SHP77 (cell line): ENCODE results near the gene WTAP.
"Not testable (repeated sequence)": the region's sequence is repeated elsewhere in the genome, so short reads cannot be mapped to it uniquely, and the experiment has no call there.

ENCODE experiments used
- DNase-seq, 2 experiments: peaks; one replicate each; lab custom pipeline; 2025; lab: John Stamatoyannopoulos, UW

WTAP gene

DNA sequence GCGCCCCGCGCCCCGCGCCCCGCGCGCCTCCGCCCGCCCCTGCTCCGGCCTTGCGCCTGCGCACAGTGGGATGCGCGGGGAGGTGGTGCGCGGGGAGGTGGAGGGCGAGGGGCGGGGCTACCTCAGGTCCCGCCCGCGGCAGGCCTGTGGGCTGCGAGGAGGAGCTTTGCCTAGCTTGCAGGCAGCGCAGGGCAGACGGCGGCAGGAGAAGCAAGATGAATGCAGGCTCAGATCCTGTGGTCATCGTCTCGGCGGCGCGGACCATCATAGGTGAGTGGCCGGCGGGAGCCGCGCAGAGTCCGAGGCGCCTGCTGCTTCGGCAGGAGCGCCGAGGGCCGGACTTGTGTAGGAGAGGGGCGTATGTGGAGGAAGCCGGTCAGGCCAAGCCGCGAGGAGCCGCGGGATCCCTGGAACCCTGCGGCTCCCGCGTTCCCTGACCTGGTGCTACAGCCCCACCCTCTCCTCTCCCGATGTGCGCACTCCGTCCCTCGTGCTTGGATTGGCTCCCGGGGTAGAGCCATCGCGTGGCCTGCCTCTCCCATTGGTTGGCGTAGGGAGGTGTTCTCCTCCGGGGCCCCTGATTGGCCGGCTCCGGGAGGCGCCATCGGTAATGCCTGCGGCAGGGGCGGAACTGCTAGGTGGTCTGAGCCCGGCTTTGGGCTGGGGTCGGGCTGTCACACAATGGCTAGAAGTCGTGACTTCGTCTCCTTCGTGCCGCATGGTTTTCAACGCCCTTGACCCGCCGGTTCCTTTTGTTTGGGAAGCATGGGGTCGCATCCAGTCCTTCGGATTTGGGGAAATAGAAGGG lies 34.8 kb downstream of the WTAP start, which contains the start of gene ACAT2:
TSS of gene ACAT2 (plus strand) at position 173 of the 808 bp plus-strand sequence. CDS start at position 216, 43 bp downstream.
- DNase-seq, result peak; percentile 95 to 98

DNA sequence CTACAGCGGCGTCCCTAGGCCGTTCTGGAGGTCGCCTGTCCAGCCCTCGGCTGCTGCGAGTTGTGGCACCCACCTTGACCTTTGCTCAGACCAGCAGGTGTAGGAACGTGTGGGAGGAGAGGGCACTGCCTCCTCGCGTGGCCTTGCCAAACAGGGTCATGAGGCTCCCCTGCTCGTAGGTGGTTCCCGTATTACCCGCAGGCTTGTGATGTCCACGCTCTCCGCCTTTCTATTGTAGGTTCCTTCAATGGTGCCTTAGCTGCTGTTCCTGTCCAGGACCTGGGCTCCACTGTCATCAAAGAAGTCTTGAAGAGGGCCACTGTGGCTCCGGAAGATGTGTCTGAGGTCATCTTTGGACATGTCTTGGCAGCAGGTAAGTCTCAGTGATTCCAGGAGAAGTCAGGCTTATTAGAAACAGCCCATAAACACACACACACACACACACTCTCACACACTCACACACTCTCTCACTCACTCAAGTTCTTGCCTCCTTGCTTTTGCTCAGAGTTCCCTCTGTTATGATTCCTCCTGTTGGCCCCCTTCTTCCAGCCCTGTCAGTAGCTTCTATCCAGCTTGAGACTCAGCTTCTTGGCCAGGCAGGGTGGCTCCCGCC lies 35.5 kb downstream of the WTAP start:
- DNase-seq, result no peak

DNA sequence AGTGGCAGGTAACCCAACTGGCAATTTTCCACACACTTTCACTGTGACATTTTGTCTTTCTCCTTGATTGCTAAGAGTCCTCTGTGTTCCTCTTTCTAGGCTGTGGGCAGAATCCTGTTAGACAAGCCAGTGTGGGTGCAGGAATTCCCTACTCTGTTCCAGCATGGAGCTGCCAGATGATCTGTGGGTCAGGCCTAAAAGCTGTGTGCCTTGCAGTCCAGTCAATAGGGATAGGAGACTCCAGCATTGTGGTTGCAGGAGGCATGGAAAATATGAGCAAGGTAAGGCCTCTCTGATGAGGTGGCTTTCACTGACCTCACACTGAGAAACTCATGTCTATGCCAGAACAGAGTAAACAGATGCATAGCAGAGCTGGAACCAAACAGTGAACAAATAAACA lies 39.6 kb downstream of the WTAP start:
- DNase-seq, result no peak

DNA sequence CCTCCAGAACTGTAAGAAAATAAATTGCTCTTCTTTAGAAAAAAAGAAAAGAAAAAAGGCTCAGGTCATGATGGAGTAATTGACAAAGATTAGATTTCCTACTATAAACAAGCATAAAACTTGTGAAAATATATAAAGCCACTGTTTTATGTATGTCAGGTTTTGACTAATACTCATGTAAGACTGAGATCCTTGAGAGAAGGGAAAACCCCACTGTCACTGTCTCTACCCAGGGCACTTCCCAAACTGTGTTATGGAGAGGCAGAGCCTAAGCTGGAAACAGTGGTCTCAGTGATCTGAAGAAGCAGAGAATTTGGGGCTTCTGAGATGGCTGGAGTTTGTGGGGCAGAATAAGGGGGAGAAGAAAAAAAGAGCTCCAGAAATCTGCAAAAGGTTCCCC lies 42.2 kb downstream of the WTAP start:
- DNase-seq, result no peak

DNA sequence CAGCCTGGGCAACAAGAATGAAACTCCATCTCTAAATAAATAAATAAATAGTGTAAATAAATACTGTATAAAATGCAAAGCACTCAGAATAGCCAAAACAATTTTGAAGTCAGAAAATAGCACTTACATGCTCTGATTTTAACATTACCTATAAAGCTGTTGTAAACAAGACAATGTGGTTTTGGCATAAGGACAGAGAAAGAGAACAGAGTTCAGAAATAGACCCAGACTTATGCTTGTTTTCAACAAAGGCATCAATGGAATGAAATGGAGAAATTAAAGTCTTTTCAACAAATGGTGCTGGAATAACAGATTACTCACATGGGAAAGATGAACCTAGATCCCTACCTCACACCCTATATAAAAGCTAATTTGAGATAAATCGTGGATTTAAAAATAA lies 44.9 kb downstream of the WTAP start:
- DNase-seq, result no peak

DNA sequence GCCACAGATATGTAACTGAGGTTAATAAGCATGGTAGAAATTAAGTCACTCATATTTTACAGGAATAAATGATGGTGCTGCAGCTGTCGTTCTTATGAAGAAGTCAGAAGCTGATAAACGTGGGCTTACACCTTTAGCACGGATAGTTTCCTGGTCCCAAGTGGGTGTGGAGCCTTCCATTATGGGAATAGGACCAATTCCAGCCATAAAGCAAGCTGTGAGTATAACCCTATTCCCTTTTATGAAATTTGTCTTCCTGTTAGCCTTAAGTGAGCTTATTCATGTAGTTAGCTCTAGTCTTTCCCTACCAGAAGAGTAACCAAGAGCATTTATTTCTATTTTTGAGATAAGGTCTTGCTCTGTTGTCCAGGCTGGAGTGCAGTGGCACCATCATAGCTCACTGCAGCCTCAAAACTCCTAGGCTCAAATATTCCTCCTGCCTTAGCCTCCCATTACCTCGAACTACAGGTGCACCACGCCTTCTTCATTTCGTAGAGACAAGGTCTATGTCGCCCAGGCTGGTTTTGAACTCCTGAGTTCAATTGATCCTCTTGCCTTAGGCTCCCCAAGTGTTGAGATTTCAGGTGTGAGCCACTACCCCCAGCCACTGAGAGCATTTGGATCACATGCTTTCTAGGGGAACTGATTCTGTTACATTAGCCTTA lies 50.1 kb downstream of the WTAP start:
- DNase-seq, result no peak

DNA sequence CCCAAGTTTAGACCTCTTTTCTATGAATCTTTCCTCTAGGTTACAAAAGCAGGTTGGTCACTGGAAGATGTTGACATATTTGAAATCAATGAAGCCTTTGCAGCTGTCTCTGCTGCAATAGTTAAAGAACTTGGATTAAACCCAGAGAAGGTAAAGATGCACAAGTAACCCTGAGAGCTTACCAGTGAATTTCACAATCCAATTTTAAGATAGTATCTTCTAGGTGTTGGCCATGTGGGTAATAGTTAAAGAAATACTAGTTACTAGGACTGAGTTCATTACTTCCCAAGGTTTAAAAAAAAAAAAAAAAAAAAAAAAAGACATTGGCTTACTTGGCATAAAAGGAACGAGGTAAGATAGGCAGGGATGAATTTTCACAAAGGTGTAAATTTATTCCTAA lies 50.8 kb downstream of the WTAP start:
- no peak for DNase-seq

DNA sequence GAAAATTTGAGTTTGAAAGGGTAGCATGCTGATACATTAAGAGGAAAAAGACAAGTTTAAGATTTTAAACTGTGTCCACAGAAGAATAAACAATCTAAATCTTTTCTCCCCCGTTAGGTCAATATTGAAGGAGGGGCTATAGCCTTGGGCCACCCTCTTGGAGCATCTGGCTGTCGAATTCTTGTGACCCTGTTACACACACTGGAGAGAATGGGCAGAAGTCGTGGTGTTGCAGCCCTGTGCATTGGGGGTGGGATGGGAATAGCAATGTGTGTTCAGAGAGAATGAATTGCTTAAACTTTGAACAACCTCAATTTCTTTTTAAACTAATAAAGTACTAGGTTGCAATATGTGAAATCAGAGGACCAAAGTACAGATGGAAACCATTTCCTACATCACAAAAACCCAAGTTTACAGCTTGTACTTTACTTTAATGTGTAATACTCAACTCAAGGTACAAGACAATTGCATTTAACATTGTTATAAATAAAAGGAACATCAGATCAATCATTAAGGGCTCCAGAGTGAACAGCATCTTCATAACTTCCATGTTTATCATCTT lies 51.3 kb downstream of the WTAP start:
- no peak for DNase-seq

DNA sequence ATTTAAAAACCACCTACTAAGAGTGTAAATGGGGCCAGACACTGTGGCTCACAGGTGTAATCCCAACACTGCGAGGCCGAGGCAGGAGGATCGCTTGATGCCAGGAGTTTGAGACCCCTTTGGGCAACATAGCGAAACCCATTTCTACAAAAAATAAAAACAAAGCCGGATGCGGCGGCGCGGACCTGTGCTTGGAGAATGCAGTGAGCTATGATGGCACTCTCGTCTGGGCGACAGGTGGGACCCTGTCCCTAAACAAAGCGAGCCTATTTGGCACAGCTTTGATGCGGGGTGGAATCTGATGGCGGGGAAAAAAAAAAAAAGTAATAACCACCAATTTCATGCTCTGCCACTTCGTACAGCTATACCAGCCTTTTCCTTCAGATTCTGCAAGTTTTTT lies 61.0 kb downstream of the WTAP start:
- no peak for DNase-seq

DNA sequence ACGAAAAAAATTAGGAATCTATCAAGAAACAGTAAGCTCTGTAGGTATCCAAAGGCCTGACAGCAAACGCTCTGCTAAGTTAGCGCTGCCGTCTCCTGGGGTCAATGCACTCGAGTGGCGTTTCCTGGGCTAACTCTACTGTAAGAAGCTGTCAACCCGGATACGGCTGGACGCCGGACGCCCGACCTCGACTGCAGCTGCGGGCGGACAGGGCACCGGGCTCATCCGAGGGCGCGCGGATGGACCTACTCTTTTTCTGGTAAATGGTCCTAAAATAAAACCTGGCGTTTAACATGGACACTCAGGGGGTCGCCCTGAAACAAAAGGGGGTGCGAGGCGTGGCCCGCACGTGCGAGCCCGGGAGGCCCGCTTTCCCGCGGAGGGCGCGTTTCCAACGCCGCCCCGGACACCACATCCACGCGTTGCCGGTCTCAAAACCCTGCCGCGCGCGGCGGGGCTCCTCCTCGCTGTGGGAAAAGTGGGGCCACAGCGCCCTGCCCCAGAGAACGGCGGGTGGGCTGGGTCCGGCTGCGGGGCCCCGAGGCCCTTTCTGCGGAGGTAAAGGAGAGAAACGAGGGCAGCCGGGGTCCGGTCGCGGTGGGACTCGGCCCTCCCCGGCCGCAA lies 61.6 kb downstream of the WTAP start:
- DNase-seq, result peak in 1 of 2 experiments; percentile 8

DNA sequence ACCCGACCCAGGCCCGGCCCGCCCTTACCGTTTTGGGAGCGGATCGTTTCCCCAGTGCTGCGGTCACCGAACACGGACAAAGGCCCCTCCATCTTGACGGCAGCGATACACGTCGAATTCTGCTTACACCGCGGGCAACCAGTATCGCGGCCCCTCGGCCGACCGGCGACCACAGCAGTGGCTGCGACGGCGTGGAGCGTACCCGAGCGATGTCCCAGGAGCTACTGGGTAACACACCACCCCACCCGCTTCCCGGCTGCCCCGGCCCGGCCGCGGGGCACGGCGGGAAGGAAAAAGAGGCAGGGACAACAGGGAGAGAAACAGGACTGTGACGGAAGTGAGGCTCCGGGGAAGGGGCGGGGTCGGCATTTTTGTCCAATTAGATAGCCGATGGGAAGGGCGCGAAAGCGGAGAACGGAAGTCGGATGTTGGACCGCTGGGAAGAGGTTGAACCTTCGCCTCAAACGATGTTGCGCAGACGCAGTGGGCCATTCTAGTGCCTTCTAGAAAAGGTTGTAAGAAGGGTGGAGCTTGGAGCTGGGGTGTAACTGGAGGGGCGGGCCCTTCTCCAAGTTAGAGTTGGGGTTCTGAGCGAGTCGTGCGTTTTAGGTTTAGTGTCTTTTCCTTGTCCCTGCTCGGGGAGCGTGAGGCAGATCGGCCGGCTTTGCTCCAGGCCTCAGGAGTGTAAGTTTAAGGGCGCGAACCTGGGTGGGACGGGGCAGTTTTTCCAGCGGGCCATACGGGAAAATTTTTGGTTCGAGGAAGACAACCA lies 62.3 kb downstream of the WTAP start, which contains the start of gene TCP1:
TSS of gene TCP1 (minus strand) at position 226 of the 772 bp plus-strand sequence. CDS start at position 92, 134 bp downstream.
- DNase-seq, result peak; percentile 98 to 99

DNA sequence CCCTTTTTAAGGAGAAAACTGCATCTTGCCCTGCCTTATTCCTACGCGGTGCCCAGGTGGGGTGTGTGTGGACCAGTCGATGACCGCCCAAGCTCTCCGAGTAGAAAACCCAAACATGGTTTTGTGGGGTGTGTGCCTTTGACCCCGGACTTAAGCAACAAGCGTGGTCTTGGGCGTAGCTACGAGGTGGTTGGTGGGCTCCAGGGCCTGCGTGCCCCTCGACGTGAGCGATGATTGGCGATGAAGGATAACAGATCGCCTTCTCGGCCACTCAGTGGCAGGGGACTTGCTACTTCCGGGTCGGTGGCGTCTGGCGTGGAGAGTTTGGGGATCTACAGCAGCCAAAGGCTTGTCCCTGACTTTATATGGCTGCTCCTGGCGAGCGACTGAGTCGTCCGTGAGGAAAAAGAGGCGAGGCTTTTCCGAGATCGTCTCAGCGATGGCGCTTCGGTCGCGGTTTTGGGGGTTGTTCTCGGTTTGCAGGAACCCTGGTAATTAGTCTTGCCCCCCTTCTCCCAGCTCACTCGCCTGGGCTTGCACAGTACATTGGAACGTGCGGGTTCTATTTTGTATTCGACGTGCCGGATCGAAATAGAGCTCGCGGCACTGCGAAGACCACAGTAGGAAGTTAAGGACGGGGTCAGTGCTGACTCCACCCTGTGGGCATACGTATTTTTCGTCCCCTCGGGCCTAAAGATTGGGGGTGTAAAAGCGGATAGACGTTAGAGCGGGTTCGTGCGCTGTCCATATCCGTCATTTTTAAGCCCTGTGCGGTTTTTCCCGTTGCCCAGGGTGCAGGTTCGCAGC lies 63.0 kb downstream of the WTAP start, which contains the start of gene MRPL18:
TSS of gene MRPL18 (plus strand) at position 319 of the 807 bp plus-strand sequence. CDS start at position 440, 121 bp downstream.
- DNase-seq, result peak; percentile 97

DNA sequence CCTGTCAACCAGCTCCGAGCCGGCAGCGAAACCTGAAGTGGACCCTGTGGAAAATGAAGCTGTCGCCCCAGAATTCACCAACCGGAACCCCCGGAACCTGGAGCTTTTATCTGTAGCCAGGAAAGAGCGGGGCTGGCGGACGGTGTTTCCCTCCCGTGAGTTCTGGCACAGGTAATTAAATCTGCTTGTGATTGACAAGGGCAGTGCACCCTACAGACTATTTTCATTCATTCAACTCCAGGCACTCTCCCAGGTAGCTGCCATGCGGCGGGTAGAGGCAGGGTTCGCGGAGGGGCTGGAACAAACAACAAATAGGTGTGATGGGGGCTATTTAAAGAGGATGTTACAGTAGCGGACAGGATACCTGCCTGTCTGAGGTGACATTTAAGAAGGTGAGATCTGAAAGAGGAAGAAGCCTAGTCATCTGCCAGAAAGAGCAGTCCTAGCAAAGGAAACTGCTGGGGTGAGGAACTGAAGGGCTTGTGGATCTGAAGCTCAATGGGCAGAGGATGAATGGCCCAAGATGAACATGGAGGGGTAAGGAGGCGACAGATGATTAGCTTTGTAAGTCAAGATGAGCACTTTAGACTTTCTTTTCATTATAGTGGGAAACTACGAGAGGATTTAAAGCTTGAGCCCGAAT lies 63.8 kb downstream of the WTAP start:
- no peak for DNase-seq

DNA sequence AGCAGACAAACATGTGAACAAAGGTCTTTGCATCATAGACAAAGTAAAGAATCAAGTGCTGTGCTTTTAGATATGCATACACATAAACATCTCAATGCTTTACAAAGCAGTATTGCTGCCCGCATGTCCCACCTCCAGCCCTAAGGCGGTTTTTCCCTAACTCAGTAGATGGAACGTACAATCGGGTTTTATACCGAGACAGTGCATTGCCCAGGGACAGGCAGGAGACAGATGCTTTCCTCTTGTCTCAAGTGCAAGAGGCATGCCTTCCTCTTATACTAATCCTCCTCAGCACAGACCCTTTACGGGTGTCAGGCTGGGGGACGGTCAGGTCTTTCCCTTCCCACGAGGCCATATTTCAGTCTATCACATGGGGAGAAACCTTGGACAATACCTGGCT lies 67.7 kb downstream of the WTAP start:
- DNase-seq, result not testable (repeated sequence)

DNA sequence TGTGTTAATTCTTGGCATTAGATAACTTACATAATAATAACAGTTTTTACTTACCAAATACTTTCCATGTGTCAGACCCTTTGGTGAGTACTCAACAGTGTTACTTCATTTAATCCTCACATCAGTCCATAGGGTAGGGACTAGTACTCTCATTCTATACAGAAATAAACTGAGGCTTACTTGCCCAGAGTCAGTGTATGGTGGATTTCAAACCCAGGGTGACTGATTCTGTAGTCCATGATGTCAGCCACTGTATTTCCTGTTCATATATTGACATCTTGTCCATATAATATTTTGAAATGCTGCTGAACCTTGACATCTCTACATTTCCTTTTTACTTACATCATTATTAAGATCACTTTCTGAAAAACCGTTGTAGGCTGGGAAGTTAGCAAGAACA lies 70.2 kb downstream of the WTAP start:
- DNase-seq, result no peak

DNA sequence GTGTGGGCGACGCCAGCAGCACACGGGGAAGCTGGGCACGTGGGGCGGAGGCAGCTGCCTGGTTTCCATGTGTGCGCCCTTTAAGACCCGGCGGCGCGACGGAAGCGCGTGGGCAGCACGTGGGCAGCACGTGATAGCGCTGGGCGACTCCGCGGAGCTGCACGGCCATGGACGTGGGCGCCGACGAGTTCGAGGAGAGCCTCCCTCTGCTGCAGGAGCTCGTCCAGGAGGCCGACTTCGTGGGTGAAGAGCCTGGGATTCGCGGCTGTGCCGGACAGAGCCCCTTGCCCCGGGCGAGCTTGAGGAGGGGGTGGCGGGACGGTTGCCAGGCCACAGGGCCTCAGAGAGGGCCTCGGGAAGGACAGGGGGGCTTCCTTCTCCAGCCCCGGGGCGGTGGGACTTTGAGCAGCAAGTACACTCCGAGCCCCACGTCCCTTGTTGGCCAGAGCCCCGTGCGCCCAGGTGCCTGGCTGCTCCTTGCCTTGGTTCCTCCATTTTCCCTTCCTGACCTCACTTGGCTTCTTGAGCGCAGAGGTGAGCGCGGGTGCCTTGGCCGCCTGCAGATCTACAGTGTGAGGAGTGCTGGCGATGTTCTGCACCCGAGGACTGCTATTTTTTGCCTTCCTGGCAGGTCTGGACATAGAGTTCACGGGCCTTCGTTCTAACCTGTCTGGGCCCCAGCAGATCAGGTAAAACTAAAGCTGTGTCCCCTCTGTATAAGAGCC lies 73.0 kb downstream of the WTAP start, which contains the start of gene PNLDC1:
TSS of gene PNLDC1 (plus strand) at position 136 of the 725 bp plus-strand sequence. CDS start at position 168, 32 bp downstream.
- no peak for DNase-seq

DNA sequence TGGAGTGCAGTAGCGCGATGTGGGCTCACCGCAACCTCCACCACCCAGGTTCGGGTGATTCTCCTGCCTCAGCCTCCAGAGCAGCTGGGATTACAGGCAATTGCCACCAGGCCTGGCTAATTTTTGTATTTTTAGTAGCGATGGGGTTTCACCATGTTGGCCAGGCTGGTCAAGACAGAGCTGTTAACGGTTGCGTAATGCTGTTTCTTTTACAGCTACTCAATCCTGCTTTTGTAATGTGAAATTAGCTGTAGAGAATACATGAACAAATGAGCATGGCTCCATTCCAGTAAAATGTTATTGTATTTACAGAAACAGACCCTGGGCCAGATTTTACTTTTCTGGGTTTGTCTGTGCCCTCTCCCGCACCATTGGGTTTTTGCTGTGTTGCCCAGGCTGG lies 74.6 kb downstream of the WTAP start:
- no peak for DNase-seq

DNA sequence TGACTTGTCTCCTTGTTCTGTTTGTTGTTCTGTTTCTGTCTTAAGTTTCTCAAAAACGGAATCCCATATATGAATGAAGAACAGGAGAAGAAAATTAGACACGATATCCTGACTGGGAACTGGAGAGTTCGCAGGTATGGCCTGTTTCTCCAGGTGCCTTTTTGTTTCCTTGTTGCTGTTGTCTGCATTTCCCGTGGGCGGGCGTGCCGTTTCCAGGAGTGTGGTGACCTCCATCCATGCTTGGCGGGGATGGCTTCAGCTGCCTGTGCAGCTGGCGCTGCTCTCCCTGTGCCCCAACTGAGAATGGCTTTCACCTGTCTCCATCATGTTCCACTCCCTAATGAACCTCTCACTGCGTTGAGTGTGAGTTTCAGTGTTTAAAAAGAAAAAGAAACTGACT lies 77.2 kb downstream of the WTAP start:
- DNase-seq, result no peak

DNA sequence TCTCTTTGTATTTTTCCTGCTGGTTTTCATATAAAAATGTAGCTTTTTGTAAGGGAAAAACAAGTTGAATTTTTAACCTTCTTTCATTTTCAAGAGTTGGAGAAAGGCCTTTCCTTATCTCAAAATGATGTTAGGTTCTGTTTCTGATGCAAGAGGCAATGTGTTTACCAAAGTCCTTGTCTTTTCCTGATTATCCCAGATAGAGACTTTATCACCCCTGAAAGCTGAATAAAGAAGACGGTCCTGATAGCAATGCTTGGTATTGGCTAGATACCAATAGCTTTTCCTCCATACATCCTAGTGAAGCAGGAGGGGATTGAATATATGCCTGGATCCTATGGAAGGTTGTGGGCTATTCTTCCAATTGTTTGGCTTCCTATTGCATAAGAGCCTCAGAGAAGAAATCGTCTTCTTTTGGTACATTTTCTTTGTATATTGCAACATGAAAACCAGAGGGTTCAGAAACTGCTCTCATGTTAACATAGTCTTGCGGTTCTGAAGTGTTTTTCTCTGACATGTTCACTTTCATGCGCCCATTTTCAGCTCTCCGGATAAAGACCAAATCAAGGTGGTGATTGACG lies 78.2 kb downstream of the WTAP start:
- no peak for DNase-seq
